Neutrophil (primary cell): ENCODE results near the gene CCDC3.
"Not testable (repeated sequence)": the region's sequence is repeated elsewhere in the genome, so short reads cannot be mapped to it uniquely, and the experiment has no call there.

Experiments
- H3K27ac ChIP-seq: fragments of 200-600 bp; sonication (generic); 2 replicates; pipeline ENCODE4 v1.5.1; 2016; ENCODE audit warnings: mild to moderate bottlenecking, moderate library complexity
- H3K27me3 ChIP-seq: fragments of 200-600 bp; sonication (generic); 2 replicates; pipeline ENCODE4 v1.6.0; 2016; ENCODE audit warnings: mild to moderate bottlenecking
- H3K36me3 ChIP-seq: fragments of 200-600 bp; sonication (generic); 2 replicates; pipeline ENCODE4 v1.5.1; 2017
- H3K4me1 ChIP-seq, 2 experiments: fragments of 200-600 bp in 1 of 2; sonication (generic) in 1 of 2; 1 replicate in 1 of 2; 2 replicates in 1 of 2; pipeline versions ENCODE4 v1.5.1 to v1.6.1; 2013 to 2016; ENCODE audit warnings: low read depth in 1 of 2, low read length in 1 of 2, mild to moderate bottlenecking in 1 of 2, moderate library complexity in 1 of 2; ENCODE audit not compliant: control insufficient read depth in 1 of 2, insufficient read depth in 1 of 2
- H3K4me3 ChIP-seq, 2 experiments: fragments of 200-600 bp in 1 of 2; sonication (generic) in 1 of 2; 1 replicate in 1 of 2; 2 replicates in 1 of 2; pipeline ENCODE4 v1.5.1; 2013 to 2016; ENCODE audit warnings: low read depth in 1 of 2, low read length in 1 of 2, mild to moderate bottlenecking in 1 of 2, moderate library complexity in 1 of 2
- H3K9me3 ChIP-seq: fragments of 200-600 bp; sonication (generic); 2 replicates; pipeline ENCODE4 v1.5.1; 2016
- TF ChIP-seq, protein P1 (sequence below): fragments of 200-600 bp; sonication (generic); IDR thresholded peaks from 2 replicates; pipeline ENCODE4 v1.5.1; 2016; ENCODE audit warnings: antibody characterized with exemption

Gene CCDC3

DNA sequence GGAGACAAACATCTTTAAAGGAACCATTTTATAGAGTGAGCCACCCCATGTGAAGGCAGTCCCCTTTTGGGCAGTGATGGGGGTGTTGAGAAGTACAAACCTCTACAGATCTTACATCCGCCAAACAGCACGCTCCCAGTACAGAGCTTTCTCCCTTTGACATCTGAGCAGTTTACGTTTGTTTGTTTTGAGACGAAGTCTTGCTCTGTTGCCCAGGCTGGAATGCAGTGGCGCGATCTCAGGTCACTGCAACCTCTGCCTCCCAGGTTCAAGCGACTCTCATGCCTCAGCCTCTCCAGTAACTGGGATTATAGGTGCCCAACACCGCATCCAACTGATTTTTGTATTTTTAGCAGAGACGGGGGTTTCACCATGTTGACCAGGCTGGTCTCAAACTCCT lies 128.9 kb downstream of the CCDC3 start:
- Histone ChIP-seq H3K36me3 (no peaks in the 10 kb centered on the region), H3K9me3 (no peaks in the 10 kb centered on the region), H3K4me1 (no peaks in the 10 kb centered on the region), H3K27ac (no peak overlapping the region), H3K27me3 (no peaks in the 10 kb centered on the region), H3K4me3 (no peak overlapping the region)
- TF ChIP-seq, protein P1, sequence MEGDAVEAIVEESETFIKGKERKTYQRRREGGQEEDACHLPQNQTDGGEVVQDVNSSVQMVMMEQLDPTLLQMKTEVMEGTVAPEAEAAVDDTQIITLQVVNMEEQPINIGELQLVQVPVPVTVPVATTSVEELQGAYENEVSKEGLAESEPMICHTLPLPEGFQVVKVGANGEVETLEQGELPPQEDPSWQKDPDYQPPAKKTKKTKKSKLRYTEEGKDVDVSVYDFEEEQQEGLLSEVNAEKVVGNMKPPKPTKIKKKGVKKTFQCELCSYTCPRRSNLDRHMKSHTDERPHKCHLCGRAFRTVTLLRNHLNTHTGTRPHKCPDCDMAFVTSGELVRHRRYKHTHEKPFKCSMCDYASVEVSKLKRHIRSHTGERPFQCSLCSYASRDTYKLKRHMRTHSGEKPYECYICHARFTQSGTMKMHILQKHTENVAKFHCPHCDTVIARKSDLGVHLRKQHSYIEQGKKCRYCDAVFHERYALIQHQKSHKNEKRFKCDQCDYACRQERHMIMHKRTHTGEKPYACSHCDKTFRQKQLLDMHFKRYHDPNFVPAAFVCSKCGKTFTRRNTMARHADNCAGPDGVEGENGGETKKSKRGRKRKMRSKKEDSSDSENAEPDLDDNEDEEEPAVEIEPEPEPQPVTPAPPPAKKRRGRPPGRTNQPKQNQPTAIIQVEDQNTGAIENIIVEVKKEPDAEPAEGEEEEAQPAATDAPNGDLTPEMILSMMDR, result no peak

GRCh38 chr10:12869427-12869826 lies 132.1 kb downstream of the CCDC3 start:
- H3K27ac ChIP-seq, result no peak overlapping the region
- no peaks in the 10 kb centered on the region for H3K36me3 ChIP-seq
- H3K27me3 ChIP-seq, result no peaks in the 10 kb centered on the region
- H3K9me3 ChIP-seq, result no peaks in the 10 kb centered on the region
- H3K4me1 ChIP-seq, result no peaks in the 10 kb centered on the region
- TF ChIP-seq, protein P1, result no peak
- no peak overlapping the region for H3K4me3 ChIP-seq

- TF ChIP-seq, protein P1, result no peak
- no peaks in the 10 kb centered on the region for H3K9me3 ChIP-seq
- H3K4me3 ChIP-seq, result no peak overlapping the region
- no peak overlapping the region for H3K27ac ChIP-seq
- no peaks in the 10 kb centered on the region for H3K36me3 ChIP-seq
- no peaks in the 10 kb centered on the region for H3K4me1 ChIP-seq
- no peaks in the 10 kb centered on the region for H3K27me3 ChIP-seq
These were observed 133.3 kb downstream of the CCDC3 start for GRCh38 chr10:12868229-12868628.

DNA sequence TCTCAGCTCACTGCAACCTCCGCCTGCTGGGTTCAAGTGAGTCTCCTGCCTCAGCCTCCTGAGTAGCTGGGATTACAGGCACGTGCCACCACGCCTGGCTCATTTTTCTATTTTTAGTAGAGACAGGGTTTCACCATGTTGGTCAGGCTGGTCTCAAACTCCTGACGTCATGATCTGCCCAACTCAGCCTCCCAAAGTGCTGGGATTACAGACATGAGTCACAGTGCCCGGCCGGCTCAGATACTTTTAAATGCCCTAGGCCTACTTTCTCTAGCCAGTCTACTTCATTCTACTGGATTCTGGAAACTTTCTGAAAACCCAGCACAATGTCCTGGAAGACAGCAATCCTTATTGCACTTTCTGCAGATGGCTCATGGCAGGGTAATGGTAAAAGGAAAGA lies 136.0 kb downstream of the CCDC3 start:
- not testable (repeated sequence) for H3K27ac ChIP-seq, H3K4me3 ChIP-seq, H3K27me3 ChIP-seq, H3K36me3 ChIP-seq, H3K9me3 ChIP-seq, H3K4me1 ChIP-seq

DNA sequence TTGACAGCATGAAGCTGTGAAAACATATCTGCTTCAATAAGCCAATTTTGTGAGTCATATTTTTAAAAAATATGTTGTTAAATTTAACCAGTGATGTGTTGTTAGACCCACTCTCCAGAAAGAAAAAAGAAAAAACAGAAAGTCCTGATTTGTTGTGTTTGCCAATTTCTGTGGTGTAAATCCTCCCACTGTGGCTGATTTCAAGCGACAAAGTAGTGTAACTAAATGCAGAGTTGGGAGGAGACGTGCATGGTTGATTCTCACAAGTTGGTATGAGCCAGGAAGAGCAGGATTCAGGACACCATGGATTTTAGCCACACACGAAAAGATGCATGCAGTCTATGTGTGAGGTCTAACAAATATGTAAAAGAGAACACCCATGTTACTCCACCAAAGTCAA lies 139.1 kb downstream of the CCDC3 start:
- H3K4me1 ChIP-seq, result no peaks in the 10 kb centered on the region
- H3K4me3 ChIP-seq, result no peak overlapping the region
- no peak overlapping the region for H3K27ac ChIP-seq
- TF ChIP-seq, protein P1, result no peak
- no peaks in the 10 kb centered on the region for H3K9me3 ChIP-seq
- H3K36me3 ChIP-seq, result no peaks in the 10 kb centered on the region
- H3K27me3 ChIP-seq, result no peaks in the 10 kb centered on the region

DNA sequence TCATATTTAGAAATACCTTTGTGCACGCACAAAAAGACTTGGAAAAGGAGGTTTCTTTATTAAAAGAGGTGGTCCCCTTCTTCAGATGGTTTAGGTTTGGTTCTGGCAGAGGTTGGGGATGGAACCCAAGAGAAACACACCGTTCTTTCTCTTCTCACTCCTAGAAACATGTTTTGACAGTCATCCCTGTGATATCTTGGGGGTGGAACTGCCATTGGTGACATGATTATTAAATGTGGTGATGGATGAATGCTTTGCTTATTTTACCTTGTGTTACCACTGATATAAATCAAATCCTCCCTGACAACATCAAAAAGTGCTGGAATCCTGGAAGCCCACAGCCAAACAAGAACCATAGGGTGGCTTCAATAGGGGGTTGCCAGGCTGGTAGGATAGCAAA lies 146.5 kb downstream of the CCDC3 start:
- Histone ChIP-seq H3K27me3 (peaks cover 5% of the 10 kb centered on the region), H3K4me3 (no peak overlapping the region), H3K9me3 (no peaks in the 10 kb centered on the region), H3K27ac (no peak overlapping the region), H3K36me3 (no peaks in the 10 kb centered on the region), H3K4me1 (no peaks in the 10 kb centered on the region)
- TF ChIP-seq, protein P1, result no peak
